COLO668 (cell line): ENCODE measurements around the gene SPPL2C.

Experiments used
- DNase-seq: peaks from one replicate; lab custom pipeline; 2025; ENCODE audit not compliant: unreplicated experiment; lab: John Stamatoyannopoulos, UW

The SPPL2C gene

DNA sequence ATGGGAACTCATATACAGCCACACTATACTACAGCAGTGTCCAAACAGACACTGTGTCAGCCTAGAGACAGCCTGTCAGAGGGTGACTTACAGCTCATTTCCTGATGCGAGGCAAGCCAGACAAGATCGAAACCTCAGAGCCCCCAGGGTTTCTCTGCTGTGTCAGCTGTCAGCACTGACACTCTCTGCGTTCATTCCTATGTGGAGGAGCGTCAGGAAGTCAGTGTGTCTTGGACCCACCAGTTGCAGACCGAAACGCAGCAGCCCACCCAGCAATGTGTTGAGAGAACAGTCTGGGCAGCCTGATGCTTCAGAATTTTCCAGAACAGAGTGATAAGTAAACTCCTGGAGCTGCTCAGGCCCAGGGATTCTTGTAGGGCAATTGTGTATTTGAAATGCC lies 29.0 kb downstream of the SPPL2C start:
- no peak for DNase-seq

GRCh38 chr17:45874151-45874550 lies 29.5 kb downstream of the SPPL2C start:
- no peak for DNase-seq

DNA sequence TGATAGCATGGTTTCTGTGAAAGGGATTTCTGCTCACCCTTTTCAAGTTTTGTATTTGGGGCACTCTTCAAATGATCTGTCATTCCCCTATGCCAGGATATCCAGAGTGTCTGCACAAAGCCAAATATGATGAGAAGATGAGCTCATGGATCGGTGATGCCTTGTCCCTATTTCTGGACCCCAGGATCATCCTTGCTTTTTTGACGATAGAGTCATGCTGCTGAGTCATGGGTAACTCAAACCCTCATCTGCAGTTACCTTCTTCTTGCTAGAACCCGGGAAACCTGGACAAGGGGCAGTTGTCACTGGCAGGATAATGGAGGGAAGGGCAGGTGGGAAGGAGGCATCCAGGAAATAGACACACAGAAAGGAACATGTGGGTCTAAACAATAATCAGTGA lies 31.9 kb downstream of the SPPL2C start:
- no peak for DNase-seq

GRCh38 chr17:45877467-45877866 lies 32.8 kb downstream of the SPPL2C start:
- no peak for DNase-seq

DNA sequence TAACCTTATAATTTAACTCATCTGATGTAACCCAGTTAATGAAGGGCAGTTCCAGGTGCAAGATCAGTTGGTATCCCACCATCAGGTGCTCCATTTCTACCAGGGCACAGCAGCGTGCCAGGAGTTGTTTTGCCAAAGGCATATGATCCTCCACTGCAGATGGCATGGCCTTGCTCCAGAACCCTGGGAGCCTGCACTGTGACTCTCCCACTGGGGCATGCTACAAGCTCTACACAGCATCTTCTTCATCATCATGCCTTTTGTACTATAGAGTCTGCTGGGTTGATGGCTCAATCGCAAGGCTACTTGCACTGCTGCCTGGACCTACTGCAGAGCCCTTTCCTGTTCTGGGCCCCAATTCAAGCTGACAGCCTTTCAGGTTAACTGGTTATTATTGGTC lies 38.4 kb downstream of the SPPL2C start:
- DNase-seq: no peak

GRCh38 chr17:45886852-45887251 lies 42.2 kb downstream of the SPPL2C start:
- no peak for DNase-seq

GRCh38 chr17:45888392-45888791 lies 43.7 kb downstream of the SPPL2C start:
- no peak for DNase-seq

- no peak for DNase-seq
Observed at GRCh38 chr17:45889579-45889978, 44.9 kb downstream of the SPPL2C start.

GRCh38 chr17:45893725-45894021 lies 49.0 kb downstream of the SPPL2C start:
- no peak for DNase-seq

DNA sequence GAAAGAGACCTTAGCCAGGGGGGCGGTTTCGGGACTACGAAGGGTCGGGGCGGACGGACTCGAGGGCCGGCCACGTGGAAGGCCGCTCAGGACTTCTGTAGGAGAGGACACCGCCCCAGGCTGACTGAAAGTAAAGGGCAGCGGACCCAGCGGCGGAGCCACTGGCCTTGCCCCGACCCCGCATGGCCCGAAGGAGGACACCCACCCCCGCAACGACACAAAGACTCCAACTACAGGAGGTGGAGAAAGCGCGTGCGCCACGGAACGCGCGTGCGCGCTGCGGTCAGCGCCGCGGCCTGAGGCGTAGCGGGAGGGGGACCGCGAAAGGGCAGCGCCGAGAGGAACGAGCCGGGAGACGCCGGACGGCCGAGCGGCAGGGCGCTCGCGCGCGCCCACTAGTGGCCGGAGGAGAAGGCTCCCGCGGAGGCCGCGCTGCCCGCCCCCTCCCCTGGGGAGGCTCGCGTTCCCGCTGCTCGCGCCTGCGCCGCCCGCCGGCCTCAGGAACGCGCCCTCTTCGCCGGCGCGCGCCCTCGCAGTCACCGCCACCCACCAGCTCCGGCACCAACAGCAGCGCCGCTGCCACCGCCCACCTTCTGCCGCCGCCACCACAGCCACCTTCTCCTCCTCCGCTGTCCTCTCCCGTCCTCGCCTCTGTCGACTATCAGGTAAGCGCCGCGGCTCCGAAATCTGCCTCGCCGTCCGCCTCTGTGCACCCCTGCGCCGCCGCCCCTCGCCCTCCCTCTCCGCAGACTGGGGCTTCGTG lies 49.5 kb downstream of the SPPL2C start, which contains the start of gene MAPT:
Gene MAPT, plus strand, starts transcription at position 533 of the 763 bp plus-strand sequence. CDS start 67,784 bp downstream, outside the sequence.
- DNase-seq: peak; percentile 91

DNA sequence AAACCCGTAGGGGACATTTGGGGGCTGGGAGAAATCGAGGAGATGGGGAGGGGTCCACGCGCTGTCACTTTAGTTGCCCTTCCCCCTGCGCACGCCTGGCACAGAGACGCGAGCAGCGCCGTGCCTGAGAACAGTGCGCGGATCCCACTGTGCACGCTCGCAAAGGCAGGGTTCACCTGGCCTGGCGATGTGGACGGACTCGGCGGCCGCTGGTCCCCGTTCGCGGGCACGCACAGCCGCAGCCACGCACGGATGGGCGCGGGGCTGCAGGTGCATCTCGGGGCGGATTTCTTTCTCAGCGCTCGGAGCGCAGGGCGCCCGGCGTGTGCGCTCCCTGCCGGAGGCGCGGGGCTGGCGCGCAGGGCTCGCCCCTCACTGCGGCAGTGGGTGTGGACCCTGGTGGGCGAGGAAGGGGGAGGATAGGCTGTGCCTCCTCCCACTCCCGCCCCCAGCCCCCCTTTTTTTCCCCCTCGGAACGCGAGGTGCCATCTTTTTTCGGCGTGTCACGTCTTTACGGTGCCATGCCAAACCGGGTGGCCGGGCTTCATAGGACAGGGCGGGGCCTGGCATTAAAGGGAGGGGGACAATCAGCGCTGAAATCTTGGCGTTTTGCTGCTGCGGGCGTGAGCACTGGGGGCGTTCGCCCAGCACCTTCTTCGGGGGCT lies 50.8 kb downstream of the SPPL2C start:
- peak; percentile 45 for DNase-seq

- DNase-seq: peak; percentile 9
Observed at GRCh38 chr17:45895969-45896785, 51.5 kb downstream of the SPPL2C start.
